ENCODE data around the gene TAS2R30.

DNA sequence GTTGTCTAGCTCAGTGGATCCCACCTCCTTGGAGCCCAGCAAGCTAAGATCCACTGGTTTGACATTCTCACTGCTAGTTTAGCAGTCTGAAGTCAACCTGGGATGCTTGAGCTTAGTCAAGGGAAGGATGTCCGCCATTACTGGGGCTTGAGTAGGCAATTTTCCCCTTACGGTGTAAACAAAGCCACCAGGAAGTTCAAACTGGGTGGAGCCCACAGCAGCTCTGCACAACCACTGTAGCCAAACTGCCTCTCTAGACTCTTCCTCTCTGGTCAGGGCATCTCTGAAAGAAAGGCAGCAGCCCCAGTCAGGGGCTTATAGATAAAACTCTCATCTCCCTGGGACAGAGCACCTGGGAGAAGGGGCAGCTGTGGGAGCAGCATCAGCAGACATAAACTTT, 25.6 kb downstream of the TAS2R30 start:
- TF ChIP-seq, protein P1, sequence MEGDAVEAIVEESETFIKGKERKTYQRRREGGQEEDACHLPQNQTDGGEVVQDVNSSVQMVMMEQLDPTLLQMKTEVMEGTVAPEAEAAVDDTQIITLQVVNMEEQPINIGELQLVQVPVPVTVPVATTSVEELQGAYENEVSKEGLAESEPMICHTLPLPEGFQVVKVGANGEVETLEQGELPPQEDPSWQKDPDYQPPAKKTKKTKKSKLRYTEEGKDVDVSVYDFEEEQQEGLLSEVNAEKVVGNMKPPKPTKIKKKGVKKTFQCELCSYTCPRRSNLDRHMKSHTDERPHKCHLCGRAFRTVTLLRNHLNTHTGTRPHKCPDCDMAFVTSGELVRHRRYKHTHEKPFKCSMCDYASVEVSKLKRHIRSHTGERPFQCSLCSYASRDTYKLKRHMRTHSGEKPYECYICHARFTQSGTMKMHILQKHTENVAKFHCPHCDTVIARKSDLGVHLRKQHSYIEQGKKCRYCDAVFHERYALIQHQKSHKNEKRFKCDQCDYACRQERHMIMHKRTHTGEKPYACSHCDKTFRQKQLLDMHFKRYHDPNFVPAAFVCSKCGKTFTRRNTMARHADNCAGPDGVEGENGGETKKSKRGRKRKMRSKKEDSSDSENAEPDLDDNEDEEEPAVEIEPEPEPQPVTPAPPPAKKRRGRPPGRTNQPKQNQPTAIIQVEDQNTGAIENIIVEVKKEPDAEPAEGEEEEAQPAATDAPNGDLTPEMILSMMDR (IDR thresholded peaks at IDR 0.05; ENCODE audit: low read length): no peak
- no peak for TF ChIP-seq EZH2phosphoT487 (IDR thresholded peaks at IDR 0.05; ENCODE audit: low read length)
- TF ChIP-seq EZH2 (optimal IDR thresholded peaks at IDR 0.05; ENCODE audit: low read depth, low read length): no peak

Data from MM.1S (cell line).